Fibroblast of lung (primary cell): ENCODE results near the gene ITGA8. TPM values are rescaled to one million over a fixed set of nuclear protein-coding genes. Genes with fewer than 3 reads are reported as not detected.

ENCODE experiments used
- DNase-seq, 2 donors: peaks; one replicate each; pipeline versions ENCODE4 v3.0.0 to v3.0.0-alpha.2; 2010; ENCODE audit warnings: low read depth in 2 of 2
- H2AFZ ChIP-seq: 2 replicates; pipeline ENCODE4 v1.5.1; 2012; ENCODE audit warnings: low read length, control low read depth, inconsistent platforms
- H3K27ac ChIP-seq: 2 replicates; pipeline ENCODE4 v1.5.1; 2011; ENCODE audit warnings: low read length, control low read depth; ENCODE audit not compliant: insufficient read depth
- H3K27me3 ChIP-seq: 2 replicates; pipeline ENCODE4 v1.5.1; 2011; ENCODE audit warnings: mild to moderate bottlenecking, low read length; ENCODE audit not compliant: control insufficient read depth, insufficient read depth
- H3K36me3 ChIP-seq: 2 replicates; pipeline ENCODE4 v1.5.1; 2011; ENCODE audit warnings: low read length; ENCODE audit not compliant: control insufficient read depth, insufficient read depth
- H3K4me1 ChIP-seq: 2 replicates; pipeline ENCODE4 v1.5.1; 2011; ENCODE audit warnings: low read length; ENCODE audit not compliant: control insufficient read depth, insufficient read depth; ENCODE audit errors: extremely low read depth
- H3K4me2 ChIP-seq: 2 replicates; pipeline ENCODE4 v1.5.1; 2011; ENCODE audit warnings: low read length, control low read depth; ENCODE audit not compliant: insufficient read depth; ENCODE audit errors: extremely low read depth
- H3K4me3 ChIP-seq, 4 experiments: fragments of 200-600 bp in 1 of 4; sonication (generic) in 1 of 4; replicated peaks in 1 of 4; 2 replicates each; pipeline ENCODE4 v1.5.1; 2011 to 2016; ENCODE audit warnings: low read length in 4 of 4, low read depth in 3 of 4, mild to moderate bottlenecking in 3 of 4, control low read depth in 2 of 4, inconsistent platforms in 1 of 4, mixed read lengths in 1 of 4; ENCODE audit not compliant: insufficient read depth in 1 of 4; ENCODE audit errors: control extremely low read depth in 1 of 4
- H3K79me2 ChIP-seq: 2 replicates; pipeline ENCODE4 v1.5.1; 2012; ENCODE audit warnings: mild to moderate bottlenecking, low read length, inconsistent platforms; ENCODE audit not compliant: control insufficient read depth, insufficient read depth
- H3K9ac ChIP-seq: 2 replicates; pipeline ENCODE4 v1.5.1; 2011; ENCODE audit warnings: mild to moderate bottlenecking, low read length, control low read depth; ENCODE audit not compliant: insufficient read depth
- H3K9me3 ChIP-seq: 2 replicates; pipeline ENCODE4 v1.5.1; 2012; ENCODE audit warnings: low read depth, low read length; ENCODE audit not compliant: control insufficient read depth, insufficient read depth
- H4K20me1 ChIP-seq: 2 replicates; pipeline ENCODE4 v1.5.1; 2011; ENCODE audit warnings: low read length; ENCODE audit not compliant: control insufficient read depth, insufficient read depth; ENCODE audit errors: extremely low read depth
- EZH2 ChIP-seq: IDR thresholded peaks from 2 replicates; pipeline ENCODE4 v1.5.1; 2012; ENCODE audit warnings: low read length, control low read depth, mild to moderate bottlenecking; ENCODE audit errors: missing control alignments
- polyA plus RNA-seq, 2 donors: library from polyadenylated mRNA; depleted of rRNA in 1 of 2; stranded (reverse) in 1 of 2; unstranded in 1 of 2; fragments of >200 nt; gene quantifications; 2 replicates each; pipeline ENCODE4 v1.2.1, GENCODE V29; 2011 to 2012; ENCODE audit warnings: missing spikeins in 1 of 2
- total RNA-seq: library from RNA; depleted of rRNA; stranded (reverse); fragments of >200 nt; gene quantifications from 2 replicates; pipeline ENCODE4 v1.2.1, GENCODE V29; 2014
- TF ChIP-seq, protein P1 (sequence below), 2 donors: IDR thresholded peaks in 1 of 2; conservative IDR thresholded peaks in 1 of 2; 1 replicate in 1 of 2; 2 replicates in 1 of 2; pipeline ENCODE4 v1.5.1; 2011 to 2012; ENCODE audit warnings: low read length in 2 of 2, control low read depth in 1 of 2, inconsistent platforms in 1 of 2, low read depth in 1 of 2, mild to moderate bottlenecking in 1 of 2

ITGA8 gene
- total and polyA plus RNA-seq, 2 donors (not counting 1 experiment from before 2014, with no cell fraction given), result 0.62 to 0.99 TPM

DNA sequence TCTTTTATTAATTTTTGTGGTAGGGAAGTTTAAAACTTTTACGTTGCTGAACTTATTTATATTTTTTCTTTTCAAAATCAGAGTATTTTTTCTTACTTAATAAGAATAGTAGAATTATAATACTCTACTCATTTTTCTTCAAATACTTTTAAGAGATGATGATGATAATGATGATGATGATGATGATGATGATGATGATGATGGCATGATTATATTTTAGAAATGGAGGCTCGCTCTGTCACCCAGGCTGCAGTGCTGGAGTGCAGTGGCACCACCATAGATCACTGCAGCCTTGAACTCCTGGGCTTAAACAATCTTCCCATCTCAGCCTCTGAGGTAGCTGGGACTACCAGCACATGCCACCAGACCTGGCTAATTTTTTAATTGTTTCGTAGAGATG lies 230.3 kb downstream of the ITGA8 start:
- H3K9ac ChIP-seq, result no peak overlapping the region
- no peaks in the 10 kb centered on the region for H3K9me3 ChIP-seq
- H3K27ac ChIP-seq, result no peak overlapping the region
- no peaks in the 10 kb centered on the region for H4K20me1 ChIP-seq
- DNase-seq, result no peak
- H3K27me3 ChIP-seq, result no peaks in the 10 kb centered on the region
- TF ChIP-seq EZH2, result no peak
- TF ChIP-seq, protein P1, sequence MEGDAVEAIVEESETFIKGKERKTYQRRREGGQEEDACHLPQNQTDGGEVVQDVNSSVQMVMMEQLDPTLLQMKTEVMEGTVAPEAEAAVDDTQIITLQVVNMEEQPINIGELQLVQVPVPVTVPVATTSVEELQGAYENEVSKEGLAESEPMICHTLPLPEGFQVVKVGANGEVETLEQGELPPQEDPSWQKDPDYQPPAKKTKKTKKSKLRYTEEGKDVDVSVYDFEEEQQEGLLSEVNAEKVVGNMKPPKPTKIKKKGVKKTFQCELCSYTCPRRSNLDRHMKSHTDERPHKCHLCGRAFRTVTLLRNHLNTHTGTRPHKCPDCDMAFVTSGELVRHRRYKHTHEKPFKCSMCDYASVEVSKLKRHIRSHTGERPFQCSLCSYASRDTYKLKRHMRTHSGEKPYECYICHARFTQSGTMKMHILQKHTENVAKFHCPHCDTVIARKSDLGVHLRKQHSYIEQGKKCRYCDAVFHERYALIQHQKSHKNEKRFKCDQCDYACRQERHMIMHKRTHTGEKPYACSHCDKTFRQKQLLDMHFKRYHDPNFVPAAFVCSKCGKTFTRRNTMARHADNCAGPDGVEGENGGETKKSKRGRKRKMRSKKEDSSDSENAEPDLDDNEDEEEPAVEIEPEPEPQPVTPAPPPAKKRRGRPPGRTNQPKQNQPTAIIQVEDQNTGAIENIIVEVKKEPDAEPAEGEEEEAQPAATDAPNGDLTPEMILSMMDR (conservative IDR thresholded peaks at IDR 0.05 in 1 of 2, IDR thresholded peaks at IDR 0.05 in 1 of 2; ENCODE audit: low read depth in 1 of 2, low read length in 2 of 2), result no peak
- no peak overlapping the region for H2AFZ ChIP-seq
- H3K36me3 ChIP-seq, result no peaks in the 10 kb centered on the region
- no peak overlapping the region for H3K4me2 ChIP-seq
- H3K4me1 ChIP-seq, result peaks cover 4% of the 10 kb centered on the region
- H3K79me2 ChIP-seq, result no peaks in the 10 kb centered on the region
- no peak overlapping the region for H3K4me3 ChIP-seq

DNA sequence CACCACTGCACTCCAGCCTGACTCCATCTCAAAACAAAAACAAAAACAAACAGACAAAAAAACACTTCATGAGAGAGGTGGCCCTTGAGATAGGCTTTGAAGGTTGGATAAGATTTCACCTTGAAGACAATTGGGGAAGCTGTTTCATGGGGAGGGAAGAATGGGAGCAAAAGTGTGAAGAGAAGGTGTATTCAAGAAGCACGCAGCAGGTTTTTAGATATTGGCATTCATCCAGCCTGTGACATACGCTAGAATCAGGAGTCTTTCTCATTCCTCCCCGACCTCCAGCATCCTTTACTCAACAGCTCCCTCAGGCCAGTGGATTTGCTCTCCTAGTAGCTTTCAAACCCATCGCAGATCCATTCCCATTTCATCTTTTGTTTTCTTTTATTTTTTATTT lies 232.3 kb downstream of the ITGA8 start:
- TF ChIP-seq, protein P1 (conservative IDR thresholded peaks at IDR 0.05 in 1 of 2, IDR thresholded peaks at IDR 0.05 in 1 of 2; ENCODE audit: low read depth in 1 of 2, low read length in 2 of 2), result no peak
- no peak for TF ChIP-seq EZH2
- Histone ChIP-seq H3K4me1 (peaks cover 4% of the 10 kb centered on the region), H3K4me3 (no peak overlapping the region), H3K36me3 (no peaks in the 10 kb centered on the region), H3K4me2 (no peak overlapping the region), H2AFZ (no peak overlapping the region), H3K9ac (no peak overlapping the region), H3K27me3 (no peaks in the 10 kb centered on the region), H4K20me1 (no peaks in the 10 kb centered on the region), H3K79me2 (no peaks in the 10 kb centered on the region), H3K27ac (no peak overlapping the region), H3K9me3 (no peaks in the 10 kb centered on the region)
- no peak for DNase-seq

DNA sequence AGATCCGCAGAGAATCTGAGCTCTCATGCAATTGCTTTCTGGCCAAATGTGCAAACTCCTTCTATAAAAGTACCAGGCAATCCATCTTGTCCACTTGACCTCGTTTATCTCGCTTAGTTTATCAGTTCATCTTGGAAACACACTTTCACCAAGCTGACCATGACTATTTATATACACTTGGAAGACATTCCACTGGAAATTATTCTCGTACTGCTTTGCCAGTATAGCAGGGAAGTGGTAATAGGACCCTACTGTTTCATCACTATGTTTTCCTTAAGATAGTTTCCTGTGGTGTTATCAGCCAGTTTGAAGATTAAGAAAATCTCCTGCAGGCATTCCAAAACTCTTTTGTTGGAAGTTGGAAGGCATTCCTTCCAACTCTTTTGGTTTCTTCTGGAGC lies 233.3 kb downstream of the ITGA8 start:
- Histone ChIP-seq H3K4me1 (peaks cover 4% of the 10 kb centered on the region), H3K9ac (no peak overlapping the region), H3K27ac (no peak overlapping the region), H3K4me3 (no peak overlapping the region), H3K9me3 (no peaks in the 10 kb centered on the region), H3K4me2 (no peak overlapping the region), H3K79me2 (no peaks in the 10 kb centered on the region), H4K20me1 (no peaks in the 10 kb centered on the region), H3K36me3 (no peaks in the 10 kb centered on the region), H2AFZ (no peak overlapping the region), H3K27me3 (no peaks in the 10 kb centered on the region)
- DNase-seq, result peak; percentile 74 to 86
- TF ChIP-seq EZH2, result no peak
- TF ChIP-seq, protein P1 (conservative IDR thresholded peaks at IDR 0.05 in 1 of 2, IDR thresholded peaks at IDR 0.05 in 1 of 2; ENCODE audit: low read depth in 1 of 2, low read length in 2 of 2), result no peak
